ENCODE data around the gene TPK1.

Gene TPK1

GRCh38 chr7:144519925-144520324, 315.9 kb downstream of the TPK1 start:
- Histone ChIP-seq H3K4me1 (ENCODE audit: control insufficient read depth, insufficient read depth, low read length) (no peaks in the 10 kb centered on the region), H3K9ac (ENCODE audit: low read length in 2 of 2) (no peak overlapping the region), H3K27me3 (ENCODE audit: control insufficient read depth in 1 of 2, insufficient read depth in 2 of 2, low read length in 2 of 2) (no peaks in the 10 kb centered on the region), H3K36me3 (ENCODE audit: control insufficient read depth in 2 of 2, insufficient read depth in 2 of 2, low read length in 2 of 2) (no peaks in the 10 kb centered on the region), H3K4me3 (ENCODE audit: low read length in 2 of 2) (no peak overlapping the region), H3K27ac (ENCODE audit: low read length) (no peak overlapping the region), H3K9me3 (ENCODE audit: control insufficient read depth in 2 of 2, low read length in 2 of 2) (no peaks in the 10 kb centered on the region)

DNA sequence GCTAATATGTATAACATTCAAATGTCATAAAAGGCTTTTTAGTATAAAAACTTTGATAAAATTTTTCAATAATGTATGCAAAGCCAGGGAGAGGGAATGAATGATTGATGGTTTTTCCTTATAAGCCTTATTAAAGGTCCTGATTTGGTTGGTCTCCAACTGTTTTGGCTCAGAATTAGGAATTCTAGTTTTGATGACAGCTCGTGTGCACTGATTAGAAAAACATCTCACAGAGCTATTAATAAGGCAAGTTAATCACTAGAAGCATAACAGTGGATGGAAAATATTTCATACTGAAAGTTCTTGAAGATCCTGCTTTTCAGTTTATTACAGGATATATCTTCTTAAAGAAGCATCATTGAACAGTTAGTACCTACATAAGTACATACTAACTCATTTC, 317.5 kb downstream of the TPK1 start:
- H3K4me1 ChIP-seq (ENCODE audit: control insufficient read depth, insufficient read depth, low read length): no peaks in the 10 kb centered on the region
- H3K27ac ChIP-seq (ENCODE audit: low read length): no peak overlapping the region
- H3K36me3 ChIP-seq (ENCODE audit: control insufficient read depth in 2 of 2, insufficient read depth in 2 of 2, low read length in 2 of 2): no peaks in the 10 kb centered on the region
- H3K9me3 ChIP-seq (ENCODE audit: control insufficient read depth in 2 of 2, low read length in 2 of 2): no peaks in the 10 kb centered on the region
- H3K4me3 ChIP-seq (ENCODE audit: low read length in 2 of 2): no peak overlapping the region
- no peaks in the 10 kb centered on the region for H3K27me3 ChIP-seq (ENCODE audit: control insufficient read depth in 1 of 2, insufficient read depth in 2 of 2, low read length in 2 of 2)
- H3K9ac ChIP-seq (ENCODE audit: low read length in 2 of 2): no peak overlapping the region

DNA sequence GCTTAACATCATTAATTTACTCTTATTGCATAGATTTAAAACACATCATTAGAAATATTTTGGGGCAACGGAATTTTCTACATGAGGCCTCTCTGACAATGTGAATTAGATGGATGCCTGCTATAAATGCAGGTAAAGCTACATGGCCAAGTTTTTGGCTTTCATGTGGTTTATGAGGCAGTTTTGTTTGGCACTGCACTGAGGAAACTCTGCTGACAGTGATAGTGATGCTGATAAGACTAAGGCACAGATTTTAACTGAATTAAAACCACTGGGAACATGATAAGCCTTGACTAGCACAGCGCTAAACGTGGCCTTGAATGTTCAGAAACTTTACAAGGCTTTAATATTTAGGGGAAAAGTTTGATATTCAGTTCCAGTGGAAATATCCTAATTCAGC, 318.1 kb downstream of the TPK1 start:
- no peaks in the 10 kb centered on the region for H3K27me3 ChIP-seq (ENCODE audit: control insufficient read depth in 1 of 2, insufficient read depth in 2 of 2, low read length in 2 of 2)
- no peaks in the 10 kb centered on the region for H3K9me3 ChIP-seq (ENCODE audit: control insufficient read depth in 2 of 2, low read length in 2 of 2)
- no peak overlapping the region for H3K4me3 ChIP-seq (ENCODE audit: low read length in 2 of 2)
- no peak overlapping the region for H3K27ac ChIP-seq (ENCODE audit: low read length)
- H3K9ac ChIP-seq (ENCODE audit: low read length in 2 of 2): no peak overlapping the region
- no peaks in the 10 kb centered on the region for H3K4me1 ChIP-seq (ENCODE audit: control insufficient read depth, insufficient read depth, low read length)
- H3K36me3 ChIP-seq (ENCODE audit: control insufficient read depth in 2 of 2, insufficient read depth in 2 of 2, low read length in 2 of 2): no peaks in the 10 kb centered on the region

- H3K4me3 ChIP-seq (ENCODE audit: low read length in 2 of 2): no peak overlapping the region
- H3K36me3 ChIP-seq (ENCODE audit: control insufficient read depth in 2 of 2, insufficient read depth in 2 of 2, low read length in 2 of 2): no peaks in the 10 kb centered on the region
- H3K9ac ChIP-seq (ENCODE audit: low read length in 2 of 2): no peak overlapping the region
- H3K27me3 ChIP-seq (ENCODE audit: control insufficient read depth in 1 of 2, insufficient read depth in 2 of 2, low read length in 2 of 2): no peaks in the 10 kb centered on the region
- H3K9me3 ChIP-seq (ENCODE audit: control insufficient read depth in 2 of 2, low read length in 2 of 2): no peaks in the 10 kb centered on the region
- H3K4me1 ChIP-seq (ENCODE audit: control insufficient read depth, insufficient read depth, low read length): no peaks in the 10 kb centered on the region
- no peak overlapping the region for H3K27ac ChIP-seq (ENCODE audit: low read length)
Measured at GRCh38 chr7:144516729-144517525, 318.9 kb downstream of the TPK1 start.

DNA sequence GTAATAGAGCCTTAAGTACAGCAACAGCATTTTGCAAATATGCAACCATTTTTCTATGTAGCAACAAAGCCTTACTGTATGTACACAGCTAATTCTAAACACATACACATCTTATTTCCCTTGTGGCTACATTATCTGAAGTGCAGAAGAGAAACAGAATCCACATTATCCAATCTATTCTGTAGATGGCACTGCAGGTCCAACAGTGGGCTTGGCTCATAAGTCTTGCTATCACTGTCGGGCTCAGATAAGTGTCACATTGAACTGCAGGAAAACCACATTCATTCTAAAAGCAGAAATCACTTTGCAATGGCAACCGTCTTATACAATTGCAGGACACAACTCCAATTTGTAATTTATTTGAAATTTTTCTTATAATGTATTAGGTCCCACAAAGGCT, 322.5 kb downstream of the TPK1 start:
- no peak overlapping the region for H3K4me3 ChIP-seq (ENCODE audit: low read length in 2 of 2)
- H3K36me3 ChIP-seq (ENCODE audit: control insufficient read depth in 2 of 2, insufficient read depth in 2 of 2, low read length in 2 of 2): no peaks in the 10 kb centered on the region
- H3K9me3 ChIP-seq (ENCODE audit: control insufficient read depth in 2 of 2, low read length in 2 of 2): no peaks in the 10 kb centered on the region
- H3K4me1 ChIP-seq (ENCODE audit: control insufficient read depth, insufficient read depth, low read length): no peaks in the 10 kb centered on the region
- H3K9ac ChIP-seq (ENCODE audit: low read length in 2 of 2): no peak overlapping the region
- no peak overlapping the region for H3K27ac ChIP-seq (ENCODE audit: low read length)
- H3K27me3 ChIP-seq (ENCODE audit: control insufficient read depth in 1 of 2, insufficient read depth in 2 of 2, low read length in 2 of 2): no peaks in the 10 kb centered on the region

GRCh38 chr7:144510621-144511020, 325.2 kb downstream of the TPK1 start:
- H3K36me3 ChIP-seq (ENCODE audit: control insufficient read depth in 2 of 2, insufficient read depth in 2 of 2, low read length in 2 of 2): no peaks in the 10 kb centered on the region
- H3K9me3 ChIP-seq (ENCODE audit: control insufficient read depth in 2 of 2, low read length in 2 of 2): no peaks in the 10 kb centered on the region
- H3K9ac ChIP-seq (ENCODE audit: low read length in 2 of 2): no peak overlapping the region
- no peaks in the 10 kb centered on the region for H3K4me1 ChIP-seq (ENCODE audit: control insufficient read depth, insufficient read depth, low read length)
- H3K4me3 ChIP-seq (ENCODE audit: low read length in 2 of 2): no peak overlapping the region
- no peak overlapping the region for H3K27ac ChIP-seq (ENCODE audit: low read length)
- no peaks in the 10 kb centered on the region for H3K27me3 ChIP-seq (ENCODE audit: control insufficient read depth in 1 of 2, insufficient read depth in 2 of 2, low read length in 2 of 2)

GRCh38 chr7:144508702-144509101, 327.2 kb downstream of the TPK1 start:
- peaks cover 0 to 5% of the 10 kb centered on the region in 2 donors for H3K9me3 ChIP-seq (ENCODE audit: control insufficient read depth in 2 of 2, low read length in 2 of 2)
- H3K27ac ChIP-seq (ENCODE audit: low read length): no peak overlapping the region
- H3K27me3 ChIP-seq (ENCODE audit: control insufficient read depth in 1 of 2, insufficient read depth in 2 of 2, low read length in 2 of 2): no peaks in the 10 kb centered on the region
- no peaks in the 10 kb centered on the region for H3K36me3 ChIP-seq (ENCODE audit: control insufficient read depth in 2 of 2, insufficient read depth in 2 of 2, low read length in 2 of 2)
- H3K4me1 ChIP-seq (ENCODE audit: control insufficient read depth, insufficient read depth, low read length): no peaks in the 10 kb centered on the region
- no peak overlapping the region for H3K9ac ChIP-seq (ENCODE audit: low read length in 2 of 2)
- H3K4me3 ChIP-seq (ENCODE audit: low read length in 2 of 2): no peak overlapping the region

- Histone ChIP-seq H3K4me1 (ENCODE audit: control insufficient read depth, insufficient read depth, low read length) (no peaks in the 10 kb centered on the region), H3K27ac (ENCODE audit: low read length) (no peak overlapping the region), H3K9ac (ENCODE audit: low read length in 2 of 2) (no peak overlapping the region), H3K27me3 (ENCODE audit: control insufficient read depth in 1 of 2, insufficient read depth in 2 of 2, low read length in 2 of 2) (no peaks in the 10 kb centered on the region), H3K9me3 (ENCODE audit: control insufficient read depth in 2 of 2, low read length in 2 of 2) (peaks cover 0 to 5% of the 10 kb centered on the region in 2 donors), H3K4me3 (ENCODE audit: low read length in 2 of 2) (no peak overlapping the region), H3K36me3 (ENCODE audit: control insufficient read depth in 2 of 2, insufficient read depth in 2 of 2, low read length in 2 of 2) (no peaks in the 10 kb centered on the region)
Measured at GRCh38 chr7:144503215-144503614, 332.6 kb downstream of the TPK1 start.

- H3K9ac ChIP-seq (ENCODE audit: low read length in 2 of 2): no peak overlapping the region
- no peak overlapping the region for H3K4me3 ChIP-seq (ENCODE audit: low read length in 2 of 2)
- H3K27me3 ChIP-seq (ENCODE audit: control insufficient read depth in 1 of 2, insufficient read depth in 2 of 2, low read length in 2 of 2): no peaks in the 10 kb centered on the region
- peaks cover 0 to under 1% of the 10 kb centered on the region in 2 donors for H3K9me3 ChIP-seq (ENCODE audit: control insufficient read depth in 2 of 2, low read length in 2 of 2)
- no peak overlapping the region for H3K27ac ChIP-seq (ENCODE audit: low read length)
- no peaks in the 10 kb centered on the region for H3K4me1 ChIP-seq (ENCODE audit: control insufficient read depth, insufficient read depth, low read length)
- H3K36me3 ChIP-seq (ENCODE audit: control insufficient read depth in 2 of 2, insufficient read depth in 2 of 2, low read length in 2 of 2): no peaks in the 10 kb centered on the region
Measured at GRCh38 chr7:144500225-144500624, 335.6 kb downstream of the TPK1 start.

- Histone ChIP-seq H3K36me3 (ENCODE audit: control insufficient read depth in 2 of 2, insufficient read depth in 2 of 2, low read length in 2 of 2) (no peaks in the 10 kb centered on the region), H3K9me3 (ENCODE audit: control insufficient read depth in 2 of 2, low read length in 2 of 2) (no peaks in the 10 kb centered on the region), H3K4me3 (ENCODE audit: low read length in 2 of 2) (no peak overlapping the region)
Measured at GRCh38 chr7:144497282-144497681, 338.6 kb downstream of the TPK1 start.

DNA sequence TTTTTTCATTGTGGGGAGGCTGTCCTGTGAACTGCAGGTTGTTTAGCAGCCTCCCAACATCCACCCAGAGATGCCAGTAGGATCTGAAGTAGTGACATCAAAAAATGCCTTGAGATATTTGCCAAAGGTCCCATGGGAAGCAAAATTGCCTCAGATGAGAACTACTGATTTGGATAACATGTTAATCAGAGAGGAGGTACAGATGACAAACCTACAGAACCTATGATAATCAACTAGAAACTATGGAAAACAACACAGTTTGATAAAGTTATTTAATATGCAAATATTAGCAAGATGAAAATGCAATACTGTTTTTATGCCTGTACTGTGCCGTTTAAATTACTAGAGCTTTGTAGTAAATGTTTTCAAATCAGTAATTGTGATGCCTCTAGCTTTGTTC, 341.5 kb downstream of the TPK1 start:
- no peaks in the 10 kb centered on the region for H3K4me1 ChIP-seq (ENCODE audit: control insufficient read depth, insufficient read depth, low read length)
- H3K36me3 ChIP-seq (ENCODE audit: control insufficient read depth in 2 of 2, insufficient read depth in 2 of 2, low read length in 2 of 2): no peaks in the 10 kb centered on the region
- H3K4me3 ChIP-seq (ENCODE audit: low read length in 2 of 2): no peak overlapping the region
- H3K27ac ChIP-seq (ENCODE audit: low read length): no peak overlapping the region
- H3K9ac ChIP-seq (ENCODE audit: low read length in 2 of 2): no peak overlapping the region
- H3K9me3 ChIP-seq (ENCODE audit: control insufficient read depth in 2 of 2, low read length in 2 of 2): no peaks in the 10 kb centered on the region
- no peaks in the 10 kb centered on the region for H3K27me3 ChIP-seq (ENCODE audit: control insufficient read depth in 1 of 2, insufficient read depth in 2 of 2, low read length in 2 of 2)

More at GRCh38 chr7:144497282-144497681, 338.6 kb downstream of the TPK1 start:
- no peak overlapping the region for H3K9ac ChIP-seq (ENCODE audit: low read length in 2 of 2)
- H3K27me3 ChIP-seq (ENCODE audit: control insufficient read depth in 1 of 2, insufficient read depth in 2 of 2, low read length in 2 of 2): no peaks in the 10 kb centered on the region
- no peak overlapping the region for H3K27ac ChIP-seq (ENCODE audit: low read length)
- no peaks in the 10 kb centered on the region for H3K4me1 ChIP-seq (ENCODE audit: control insufficient read depth, insufficient read depth, low read length)

Data from stomach smooth muscle (tissue), 2 donors.